NCI-H524 treated with DMSO at 0.1 percent for 48 hours (cell line): ENCODE results near the gene ZNF844.
"Not testable (repeated sequence)": the region's sequence is repeated elsewhere in the genome, so short reads cannot be mapped to it uniquely, and the experiment has no call there.

Experiments used
- DNase-seq: peaks from one replicate; lab custom pipeline; 2025; lab: John Stamatoyannopoulos, UW

The ZNF844 gene

GRCh38 chr19:12092065-12092867, 27.7 kb downstream of the ZNF844 start:
- DNase-seq, result no peak

GRCh38 chr19:12092956-12093355, 28.4 kb downstream of the ZNF844 start:
- no peak for DNase-seq

GRCh38 chr19:12093777-12094176, 29.2 kb downstream of the ZNF844 start:
- no peak for DNase-seq

GRCh38 chr19:12095111-12095790, 30.7 kb downstream of the ZNF844 start:
- no peak for DNase-seq

- DNase-seq, result no peak
These were observed 33.5 kb downstream of the ZNF844 start for GRCh38 chr19:12098040-12098439.

- not testable (repeated sequence) for DNase-seq
These were observed 39.4 kb downstream of the ZNF844 start for GRCh38 chr19:12103909-12104308.

- DNase-seq, result no peak
These were observed 46.6 kb downstream of the ZNF844 start for GRCh38 chr19:12111176-12111575.

- no peak for DNase-seq
These were observed 47.6 kb downstream of the ZNF844 start for GRCh38 chr19:12111943-12112637.

GRCh38 chr19:12112701-12113100, 48.2 kb downstream of the ZNF844 start:
- DNase-seq, result no peak

- no peak for DNase-seq
These were observed 48.6 kb downstream of the ZNF844 start for GRCh38 chr19:12113121-12113520.

GRCh38 chr19:12117201-12117970, 52.9 kb downstream of the ZNF844 start:
- no peak for DNase-seq

- DNase-seq, result no peak
These were observed 62.2 kb downstream of the ZNF844 start for GRCh38 chr19:12126707-12127106.
